ENCODE measurements around the gene CCDC169.
"Not testable (repeated sequence)": the region's sequence is repeated elsewhere in the genome, so short reads cannot be mapped to it uniquely, and the experiment has no call there.

CCDC169 gene

DNA sequence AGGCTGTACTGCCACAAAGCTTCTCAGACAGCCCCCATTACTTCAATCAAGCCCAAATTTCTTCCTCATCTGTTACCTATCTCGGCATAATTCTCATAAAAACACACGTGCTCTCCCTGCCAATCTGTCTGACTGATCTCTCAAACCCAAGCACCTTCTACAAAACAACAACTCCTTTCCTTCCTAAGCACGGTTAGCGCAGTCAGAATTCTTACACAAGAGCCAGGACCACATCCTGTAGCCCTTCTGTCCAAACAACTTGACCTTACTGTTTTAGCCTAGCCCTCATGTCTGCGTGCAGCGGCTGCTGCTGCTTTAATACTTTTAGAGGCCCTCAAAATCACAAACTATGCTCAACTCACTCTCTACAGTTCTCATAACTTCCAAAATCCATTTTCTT, 22.2 kb upstream of the CCDC169 start:
- not testable (repeated sequence) for DNase-seq (ENCODE audit: low read depth in 1 of 2, low spot score in 1 of 2)

DNA sequence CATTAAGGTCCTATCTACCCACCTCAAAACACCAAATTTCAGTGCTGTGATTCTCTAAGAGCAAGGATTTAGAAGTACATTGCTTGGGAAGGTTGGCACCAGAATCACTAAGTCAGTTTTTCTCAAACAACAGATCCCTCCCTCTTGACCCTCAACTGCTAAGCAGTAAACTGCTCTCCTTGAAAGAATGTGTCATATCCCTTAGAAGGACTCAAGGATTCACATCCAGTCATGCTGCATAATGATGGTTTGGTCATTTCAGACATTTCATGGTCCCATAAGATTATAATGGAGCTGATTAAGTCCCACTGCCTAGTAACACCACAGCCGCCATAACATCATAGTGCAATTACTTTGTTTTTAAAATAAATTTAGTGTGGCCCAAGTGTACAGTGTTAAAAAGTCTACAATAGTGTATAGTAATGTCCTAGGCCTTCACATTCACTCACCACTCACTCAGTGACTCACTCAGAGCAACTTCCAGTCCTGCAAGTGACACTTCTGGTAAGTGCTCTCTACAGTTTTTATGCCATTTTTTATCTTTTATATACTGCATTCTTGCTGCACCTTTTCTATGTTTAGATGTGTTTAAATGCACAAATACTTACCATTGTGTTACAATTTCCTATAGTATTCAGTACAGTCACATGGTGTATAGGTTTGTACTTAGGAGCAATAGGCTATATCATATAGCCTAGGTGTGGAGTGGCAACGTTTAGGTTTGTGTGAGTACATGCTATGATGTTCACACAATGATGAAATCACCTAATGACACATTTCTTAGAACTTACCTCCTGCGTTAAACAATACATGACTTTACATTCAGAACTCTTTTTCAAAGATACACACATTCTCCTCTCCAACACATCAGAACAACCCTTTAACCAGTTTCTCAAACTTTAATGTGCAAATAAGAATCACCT, 15.7 kb upstream of the CCDC169 start:
- DNase-seq (ENCODE audit: low read depth in 1 of 2, low spot score in 1 of 2) = no peak

DNA sequence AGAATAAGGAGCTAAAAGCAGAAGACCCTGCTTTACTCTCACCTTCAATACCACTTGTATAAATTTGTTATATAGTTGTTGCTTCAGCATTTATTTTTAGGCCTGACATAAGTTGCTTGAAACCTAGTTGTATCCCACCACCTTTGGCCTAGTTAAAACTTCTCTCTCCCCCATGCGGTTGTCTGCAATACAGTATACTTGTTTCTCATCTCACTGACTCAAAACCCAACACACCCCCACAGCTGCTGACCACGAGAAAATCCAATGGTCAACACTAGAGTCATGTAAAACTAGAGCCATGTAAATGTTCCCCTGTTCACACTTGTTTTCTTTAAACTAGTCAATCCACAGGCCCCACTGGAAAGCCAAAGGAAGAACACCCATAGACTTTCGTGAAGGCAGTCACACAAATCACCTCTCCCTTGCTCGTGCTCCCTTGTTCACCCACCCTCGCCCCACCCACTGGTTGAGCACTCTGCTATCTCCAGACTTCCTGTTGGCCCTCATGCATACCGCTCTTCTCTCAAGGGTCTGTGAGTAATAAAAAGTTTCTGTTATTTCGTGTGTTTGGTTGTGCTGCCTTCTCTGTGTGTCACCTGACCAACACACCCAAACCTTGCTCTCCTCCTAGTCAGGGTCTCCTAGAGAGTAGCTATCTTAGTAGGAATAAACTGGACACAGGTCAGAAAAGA, 12.9 kb upstream of the CCDC169 start:
- DNase-seq (ENCODE audit: low read depth in 1 of 2, low spot score in 1 of 2) = no peak

DNA sequence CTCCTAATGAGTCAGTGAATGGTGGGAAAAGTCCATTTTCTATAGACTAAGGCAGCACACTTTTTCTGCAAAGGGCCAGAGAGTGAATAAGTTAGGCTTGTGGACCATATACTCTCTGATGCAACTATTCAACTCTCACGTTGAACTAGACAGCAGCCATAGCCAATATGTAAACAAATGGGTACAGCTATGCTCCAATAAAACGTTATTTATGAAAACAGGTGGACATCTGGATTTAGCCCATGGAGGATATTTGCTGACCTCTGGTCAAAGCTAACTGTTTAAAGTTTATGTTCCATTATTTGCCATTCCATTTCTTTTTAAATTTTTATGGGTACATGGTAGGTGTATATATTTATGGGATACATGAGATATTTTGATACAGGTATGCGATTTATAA, 4.7 kb upstream of the CCDC169 start:
- DNase-seq (ENCODE audit: low read depth in 1 of 2, low spot score in 1 of 2) = no peak

DNA sequence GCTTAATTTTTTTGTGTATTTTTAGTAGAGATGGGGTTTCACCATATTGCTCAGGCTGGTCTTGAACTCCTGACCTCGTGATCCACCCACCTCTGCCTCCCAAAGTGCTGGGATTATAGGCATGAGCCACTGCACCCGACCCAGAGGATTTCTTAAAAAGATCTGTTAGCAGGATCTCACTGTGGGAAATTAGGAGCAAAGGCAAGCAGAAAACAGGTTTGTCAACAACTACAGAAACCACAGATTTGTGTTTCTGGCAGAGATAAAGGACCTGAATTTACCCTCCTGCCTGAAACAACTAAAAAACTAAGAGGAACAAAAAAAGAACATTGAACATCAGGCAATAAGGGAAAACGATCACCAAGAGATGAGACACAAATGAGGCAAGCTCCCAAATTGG, 1.9 kb upstream of the CCDC169 start:
- not testable (repeated sequence) for DNase-seq (ENCODE audit: low read depth in 1 of 2, low spot score in 1 of 2)

DNA sequence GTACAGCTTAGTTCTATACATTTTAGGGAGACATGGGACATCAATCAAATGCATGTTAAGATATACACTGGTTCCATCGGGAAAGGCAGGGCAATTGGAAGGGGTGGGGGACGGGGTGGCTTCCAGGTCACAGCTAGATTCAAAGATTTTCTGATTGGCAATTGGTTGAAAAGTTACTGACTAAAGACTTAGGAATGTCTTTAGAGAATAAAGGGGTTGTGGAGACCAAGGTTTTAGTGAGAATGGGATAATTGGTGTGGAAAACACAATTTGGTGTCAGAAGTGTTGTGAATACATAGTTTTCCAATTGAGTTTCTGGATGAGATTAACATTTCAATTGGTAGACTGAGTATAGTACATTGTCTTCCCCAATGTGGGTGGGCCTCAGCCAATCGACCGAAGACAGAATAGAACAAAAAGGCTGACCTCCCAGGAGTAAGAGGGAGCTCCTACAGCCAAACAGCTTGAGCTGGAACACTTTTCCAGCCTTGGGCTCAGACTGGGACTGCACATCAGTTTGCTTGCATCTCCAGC, 988 bp upstream of the CCDC169 start:
- DNase-seq (ENCODE audit: low read depth in 1 of 2, low spot score in 1 of 2) = no peak

DNA sequence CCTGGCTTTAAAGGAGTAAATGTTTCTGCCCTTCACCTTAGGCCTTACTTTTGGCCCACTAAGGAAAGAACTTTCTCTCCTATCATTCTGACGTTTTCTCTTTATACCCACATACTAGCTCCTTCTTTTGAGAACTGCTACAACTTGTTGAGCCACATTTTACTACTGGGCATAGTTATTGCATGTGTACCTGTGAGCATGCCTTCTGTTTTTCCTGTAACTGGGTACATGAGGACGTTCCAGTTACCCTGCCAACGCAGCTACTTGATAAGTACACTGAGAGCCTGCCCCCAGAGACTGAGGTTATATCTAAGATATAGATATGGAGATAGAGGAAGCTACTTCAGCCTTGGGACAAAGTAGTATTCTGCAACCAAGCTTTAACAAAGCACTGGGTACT, 3.5 kb downstream of the CCDC169 start:
- DNase-seq (ENCODE audit: low read depth in 1 of 2, low spot score in 1 of 2) = no peak

DNA sequence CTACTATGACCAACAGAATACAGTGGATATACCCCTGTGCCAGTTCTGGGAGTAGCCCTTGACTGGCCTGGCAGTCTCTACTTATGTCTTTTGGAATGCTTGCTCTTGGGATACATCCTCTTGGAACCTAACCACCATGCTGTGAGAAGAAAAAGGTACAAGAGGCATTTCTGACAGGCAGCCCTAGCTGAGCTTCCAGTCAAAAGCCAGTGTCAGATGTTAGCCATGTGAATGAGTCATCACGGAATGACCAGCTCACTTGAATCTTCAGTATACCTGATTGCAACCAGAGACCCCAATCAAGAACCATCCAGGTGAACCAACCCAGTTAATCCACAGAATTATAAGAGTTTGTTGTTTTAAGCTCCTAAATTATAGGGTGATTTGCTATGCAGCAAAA, 4.1 kb downstream of the CCDC169 start:
- DNase-seq (ENCODE audit: low read depth in 1 of 2, low spot score in 1 of 2) = no peak

DNA sequence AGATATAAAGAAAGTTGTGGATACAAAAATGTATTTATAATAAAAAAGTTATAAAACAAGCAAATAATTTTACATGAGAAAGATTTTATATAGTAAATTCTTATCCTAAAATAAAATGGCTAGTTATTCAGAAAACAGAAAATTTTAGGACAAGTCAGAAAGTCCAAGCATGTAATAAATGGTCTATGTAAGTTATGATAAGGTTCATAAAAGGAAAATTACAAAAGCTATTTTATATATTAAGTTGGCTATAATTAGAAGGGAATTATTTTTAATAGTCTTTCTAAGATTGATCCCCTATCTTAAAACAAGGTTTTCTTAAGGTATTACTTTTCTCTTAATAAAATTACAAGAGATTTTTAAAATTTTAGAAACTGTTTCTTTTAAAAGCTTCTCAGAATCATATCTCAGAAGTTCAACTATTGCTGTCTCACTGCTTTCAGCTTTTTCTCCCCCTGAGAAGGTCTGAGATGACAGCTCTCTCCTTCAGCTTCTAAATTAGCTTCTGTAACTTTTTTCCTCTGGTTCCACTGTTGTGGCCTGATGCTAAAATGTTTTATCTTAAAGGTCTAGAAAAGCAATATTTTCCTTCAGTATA, 8.7 kb downstream of the CCDC169 start:
- no peak for DNase-seq (ENCODE audit: low read depth in 1 of 2, low spot score in 1 of 2)

DNA sequence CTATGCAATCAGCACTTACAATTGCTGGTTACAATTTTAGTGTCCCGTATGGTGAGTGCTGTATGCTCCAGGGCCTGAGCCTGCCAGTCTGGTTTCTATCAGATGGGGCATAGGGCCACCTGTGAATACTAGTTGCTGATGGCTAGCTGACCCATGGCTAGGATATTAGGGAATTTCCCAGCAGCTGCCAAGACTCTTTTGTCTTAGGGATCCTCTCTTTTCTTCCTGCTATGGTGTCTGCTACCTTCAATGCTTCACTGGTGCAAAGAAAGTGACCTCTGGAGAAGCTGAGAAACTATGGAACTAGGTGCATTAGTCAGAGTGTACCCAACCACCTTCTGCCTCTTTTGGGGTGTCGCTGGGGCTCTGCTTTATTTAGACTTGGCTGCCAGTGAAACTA, 11.6 kb downstream of the CCDC169 start:
- no peak for DNase-seq (ENCODE audit: low read depth in 1 of 2, low spot score in 1 of 2)

DNA sequence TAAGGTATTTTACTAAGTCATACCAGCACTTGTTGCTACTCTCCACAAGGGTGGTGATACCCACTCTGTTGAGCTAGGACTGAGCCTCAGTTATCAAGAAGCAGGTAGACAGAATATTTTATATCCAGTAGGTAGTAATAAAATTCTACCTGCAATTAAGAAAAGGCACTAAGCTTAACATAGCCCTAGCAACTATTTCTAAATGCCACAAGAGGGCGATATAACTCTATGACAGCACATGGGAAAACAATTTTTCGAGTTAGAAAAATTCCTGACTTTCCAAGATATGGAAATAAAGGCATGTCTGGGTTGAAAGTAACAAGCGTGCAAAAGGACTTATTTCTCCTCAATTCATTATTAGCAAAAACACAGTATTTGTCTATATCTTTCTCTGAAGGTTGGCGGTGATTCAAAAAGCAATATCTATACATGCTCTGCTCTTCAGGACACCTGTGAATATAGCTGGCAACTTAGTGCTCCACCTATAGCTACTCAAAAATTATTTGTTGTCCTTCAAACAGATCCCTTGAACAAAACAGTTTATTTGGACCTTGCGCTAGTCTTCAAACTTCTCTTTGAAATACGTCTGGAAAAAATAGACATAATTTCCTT, 14.7 kb downstream of the CCDC169 start:
- no peak for DNase-seq (ENCODE audit: low read depth in 1 of 2, low spot score in 1 of 2)

DNA sequence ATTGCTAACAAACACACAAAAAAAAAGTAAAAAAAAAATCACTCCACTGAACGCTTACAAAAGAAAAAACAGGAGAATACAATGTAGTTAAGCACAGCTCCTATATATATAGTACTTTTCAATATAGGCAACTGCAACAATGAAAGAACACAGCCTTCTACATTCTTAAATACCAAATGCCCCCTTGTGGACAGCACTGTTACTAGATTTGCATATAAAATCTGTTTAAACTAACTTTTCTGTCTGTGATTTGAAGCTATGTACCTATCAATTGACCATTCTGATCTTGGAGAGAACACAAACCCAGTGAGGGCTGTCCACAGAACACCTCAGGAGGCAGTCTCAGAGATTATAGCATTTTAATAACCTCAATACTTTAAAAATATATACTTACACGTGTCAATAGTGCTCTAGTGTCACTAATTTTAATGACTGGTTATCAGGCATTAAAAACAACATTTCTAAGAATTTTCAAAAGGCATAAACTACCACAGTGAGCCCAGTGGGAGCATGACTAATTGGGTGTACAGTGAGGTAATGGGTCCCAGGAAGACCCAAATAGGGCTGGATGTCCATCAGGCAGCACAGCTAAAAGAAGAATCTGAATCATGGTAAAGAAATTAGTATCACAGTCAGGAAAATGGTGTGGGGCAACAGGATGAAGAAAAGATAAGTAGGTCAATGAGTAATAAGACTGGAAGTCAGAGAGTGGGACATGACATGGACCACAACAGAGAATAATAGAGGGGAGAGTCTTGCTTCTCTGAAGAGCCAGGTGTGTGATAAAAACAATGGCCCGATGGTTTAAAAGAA, 22.2 kb downstream of the CCDC169 start:
- no peak for DNase-seq (ENCODE audit: low read depth in 1 of 2, low spot score in 1 of 2)

DNA sequence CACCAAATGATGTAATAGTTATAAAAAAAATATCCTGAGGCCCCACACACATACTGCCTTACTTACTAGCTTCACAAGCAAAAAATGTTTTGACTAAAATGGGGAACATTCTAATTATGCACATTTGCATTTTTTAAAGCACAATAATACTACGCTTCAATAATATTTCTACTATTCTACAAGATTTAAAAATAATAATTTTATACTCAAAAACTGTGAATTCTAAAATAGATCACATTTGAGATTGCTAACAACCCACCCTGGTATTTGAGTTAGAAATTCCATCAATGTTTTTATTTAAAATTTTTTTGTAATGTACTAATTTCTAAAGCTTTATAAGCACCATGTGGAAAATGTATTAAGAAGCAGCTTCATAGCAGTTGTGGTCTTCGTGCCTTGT, 24.2 kb downstream of the CCDC169 start:
- no peak for DNase-seq (ENCODE audit: low read depth in 1 of 2, low spot score in 1 of 2)

DNA sequence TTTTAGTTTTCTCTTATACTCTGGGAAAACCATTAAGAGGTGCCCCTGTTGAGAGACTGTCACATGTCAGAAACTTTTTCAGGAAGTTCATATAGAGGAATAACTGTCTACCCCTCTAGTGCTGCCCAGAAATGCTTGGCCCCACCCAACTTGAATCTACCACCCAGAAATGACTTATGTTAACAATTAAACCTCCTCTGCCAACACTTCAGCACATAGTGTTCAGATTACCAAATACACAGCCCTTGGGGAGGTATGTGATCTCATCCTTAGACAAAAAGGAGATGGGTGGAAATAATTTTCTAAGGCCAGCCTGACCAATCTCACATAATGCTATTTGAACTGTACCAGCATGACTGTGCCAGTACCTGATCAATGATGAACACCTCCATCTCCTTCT, 35.6 kb downstream of the CCDC169 start:
- DNase-seq (ENCODE audit: low read depth in 1 of 2, low spot score in 1 of 2) = no peak

DNA sequence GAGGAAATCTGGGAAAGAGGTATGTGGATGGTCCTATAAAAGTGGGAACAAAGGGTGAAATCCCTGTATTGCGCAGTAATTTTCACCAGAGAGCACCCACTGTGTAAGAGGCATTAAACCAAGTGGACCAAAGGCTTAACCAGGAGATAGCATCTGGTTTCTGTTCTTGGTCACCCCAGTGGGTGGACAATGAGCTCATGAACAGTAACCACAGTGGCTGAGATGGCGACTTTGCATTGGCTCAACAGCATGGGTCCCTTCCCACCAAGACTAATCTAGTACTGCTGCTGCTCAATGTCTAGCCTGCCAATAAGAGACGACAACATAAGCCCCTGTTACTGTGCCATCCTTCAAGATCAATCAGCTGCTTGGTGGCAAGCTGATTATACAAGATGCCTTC, 36.6 kb downstream of the CCDC169 start:
- DNase-seq (ENCODE audit: low read depth in 1 of 2, low spot score in 1 of 2) = no peak

DNA sequence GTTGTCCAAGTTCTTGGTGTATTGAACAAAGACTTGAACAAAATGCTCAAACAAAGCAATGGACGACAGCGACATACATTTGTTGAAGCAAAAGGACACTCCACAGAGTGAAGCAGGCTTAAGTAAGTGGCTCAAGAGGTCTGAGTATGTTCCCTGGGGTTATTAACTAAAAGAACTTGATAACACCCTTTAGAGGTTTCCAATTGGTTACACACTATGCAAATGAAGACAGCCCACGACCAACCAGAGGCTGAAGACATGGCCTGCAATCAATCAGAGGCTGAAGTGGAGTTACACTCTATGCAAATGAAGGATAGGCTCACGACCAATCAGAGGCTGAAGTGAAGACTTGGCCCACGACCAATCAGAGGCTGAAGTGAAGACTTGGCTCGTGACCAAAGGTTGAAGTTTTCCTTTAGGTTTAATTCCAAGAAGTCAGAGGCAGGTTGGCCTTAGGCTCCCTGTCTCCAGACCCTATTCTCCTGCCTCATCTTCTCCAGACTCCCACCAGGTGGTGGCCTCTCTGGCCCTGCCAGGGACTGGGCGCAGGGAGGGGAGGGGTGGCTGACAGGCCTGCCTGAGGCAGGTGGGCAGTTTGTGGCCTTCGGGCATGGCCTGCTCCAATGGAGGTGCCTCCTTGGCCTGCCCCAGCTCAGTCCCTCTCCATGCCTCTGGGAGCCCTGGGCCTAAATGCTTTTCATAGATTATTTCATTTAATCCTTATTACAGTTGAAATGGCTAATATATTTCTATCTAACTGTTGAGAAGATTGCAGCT, 38.1 kb downstream of the CCDC169 start:
- DNase-seq (ENCODE audit: low read depth in 1 of 2, low spot score in 1 of 2) = no peak

DNA sequence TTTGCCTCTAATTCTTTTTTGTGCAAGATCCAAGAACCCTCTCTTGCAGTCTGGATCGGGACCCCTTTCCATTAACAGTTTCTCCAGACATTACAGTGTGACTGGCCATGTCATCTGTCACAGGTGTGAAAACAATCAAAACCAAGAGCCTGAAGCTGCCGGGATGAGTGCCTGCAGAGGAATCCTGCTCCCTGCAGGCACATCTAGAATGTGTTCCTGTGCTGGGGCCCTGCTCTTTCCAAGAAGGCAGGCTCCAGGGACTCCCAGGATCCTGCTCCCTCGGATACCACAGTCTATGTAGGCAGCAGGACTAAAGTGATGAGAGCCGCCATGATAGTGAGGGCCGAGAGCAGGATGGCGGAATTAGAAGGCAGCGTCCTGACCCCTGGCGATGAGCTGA, 38.8 kb downstream of the CCDC169 start:
- no peak for DNase-seq (ENCODE audit: low read depth in 1 of 2, low spot score in 1 of 2)

DNA sequence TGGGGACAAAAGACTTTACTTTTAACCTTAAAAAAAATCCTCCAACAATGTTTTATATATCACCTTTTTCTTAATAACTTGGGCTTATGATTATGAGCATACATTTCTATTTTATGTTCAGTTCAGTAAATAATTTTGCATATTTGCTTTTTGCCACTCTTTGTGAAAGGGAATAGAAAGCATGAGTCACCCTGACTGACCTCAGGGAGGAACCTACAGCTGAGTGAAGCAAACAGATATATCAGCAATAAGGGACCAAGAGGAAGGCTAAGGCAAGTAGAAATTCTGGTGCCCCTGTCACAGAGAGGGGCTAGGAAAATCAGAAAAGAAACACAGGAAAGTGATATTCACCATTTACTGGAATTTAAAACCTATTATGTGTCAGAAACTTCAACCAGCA, 46.1 kb downstream of the CCDC169 start:
- no peak for DNase-seq (ENCODE audit: low read depth in 1 of 2, low spot score in 1 of 2)

DNA sequence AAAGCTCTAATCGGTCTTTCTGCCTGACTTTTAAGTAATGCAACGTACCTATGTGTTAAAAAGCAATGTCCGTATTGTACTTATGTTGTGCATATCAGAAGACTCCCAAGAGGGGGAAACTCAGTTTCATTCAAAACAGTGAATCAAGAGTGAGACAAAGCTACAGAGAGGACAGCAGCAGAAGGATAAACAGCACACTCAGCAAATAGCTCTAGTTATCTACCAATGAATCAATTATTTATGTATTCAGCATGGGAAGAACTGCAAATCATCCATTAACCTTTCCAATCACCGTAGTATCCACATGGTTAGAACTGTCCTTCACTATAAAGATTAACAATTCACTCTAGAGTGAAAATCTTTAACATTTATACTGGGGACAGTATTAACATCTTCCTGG, 46.6 kb downstream of the CCDC169 start:
- no peak for DNase-seq (ENCODE audit: low read depth in 1 of 2, low spot score in 1 of 2)

DNA sequence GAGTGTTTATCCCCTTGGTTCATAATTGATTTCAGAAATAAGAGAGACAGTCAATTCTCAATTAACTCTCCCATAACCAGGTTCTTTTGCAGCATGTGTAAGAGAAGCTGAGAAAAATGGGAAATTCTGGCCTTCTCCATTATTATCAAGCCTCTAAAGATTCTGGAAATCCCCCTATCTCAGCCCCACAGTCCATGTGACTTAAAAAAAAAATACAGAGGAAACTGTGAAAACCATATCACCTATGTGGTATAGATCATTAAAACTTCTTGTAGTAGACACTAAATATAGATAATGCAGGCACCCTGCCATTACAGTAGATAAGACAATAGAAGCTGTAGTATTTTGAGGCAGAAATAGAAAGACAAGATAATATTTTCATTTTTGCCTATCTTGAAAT, 48.9 kb downstream of the CCDC169 start:
- DNase-seq (ENCODE audit: low read depth in 1 of 2, low spot score in 1 of 2) = no peak

Measured in activated CD4-positive, alpha-beta T cell treated with anti-CD3 and anti-CD28 coated beads, Interleukin-2, amount 50 U/mL, for 24 hours (primary cell).